H1 (cell line): ENCODE data around the gene SLC7A9. TPM values are rescaled to one million over a fixed set of nuclear protein-coding genes. Genes with fewer than 3 reads are reported as not detected.

ENCODE experiments used
- CHD1 ChIP-seq: IDR thresholded peaks from 2 replicates; pipeline ENCODE4 v1.6.1; 2012; ENCODE audit warnings: low read depth, low read length, improper control_type of control experiment
- CHD7 ChIP-seq: fragments of 300-600 bp; sonication (generic); IDR thresholded peaks from 2 replicates; pipeline ENCODE4 v1.7.1; 2012; ENCODE audit warnings: low read length, moderate library complexity, mild to moderate bottlenecking, inconsistent platforms; ENCODE audit not compliant: insufficient replicate concordance
- POU5F1 ChIP-seq: IDR thresholded peaks from 2 replicates; pipeline ENCODE4 v1.6.1; 2011; ENCODE audit warnings: low read depth, mild to moderate bottlenecking, low read length, moderate library complexity
- RAD21 ChIP-seq, 2 experiments: IDR thresholded peaks in 1 of 2; conservative IDR thresholded peaks in 1 of 2; 2 replicates each; pipeline ENCODE4 v1.6.1; 2011; ENCODE audit warnings: low read depth in 2 of 2, low read length in 2 of 2, improper control_type of control experiment in 1 of 2, inconsistent platforms in 1 of 2, mild to moderate bottlenecking in 1 of 2, moderate library complexity in 1 of 2
- RXRA ChIP-seq: IDR thresholded peaks from 2 replicates; pipeline ENCODE4 v1.6.1; 2011; ENCODE audit warnings: low read depth, mild to moderate bottlenecking, low read length, moderate library complexity; ENCODE audit not compliant: insufficient read depth
- polyA plus RNA-seq, 7 experiments: library from polyadenylated mRNA; depleted of rRNA in 3 of 7; stranded (reverse) in 5 of 7; unstranded in 2 of 7; fragments of >200 nt in 5 of 7; fragments of 200-250 nt in 2 of 7; gene quantifications; 1 replicate in 5 of 7; 2 replicates in 1 of 7; 4 replicates in 1 of 7; pipeline versions ENCODE4 v1.2.1 to v1.2.3, GENCODE V29; 2011 to 2013; ENCODE audit warnings: missing spikeins in 2 of 7, mixed read lengths in 2 of 7
- total RNA-seq: library from RNA; stranded (reverse); fragmentation: NEBNext Ultra II Directional; extraction: Animal tissue kit (Norgen Biotek cat#: 25700); gene quantifications from 2 replicates; pipeline ENCODE4 v1.2.1, GENCODE V29; 2021

The SLC7A9 gene
- total and polyA plus RNA-seq, 2 of the 8 experiments (the other 6 are each of a cell fraction or from before 2014, with no cell fraction given), result 0.15 TPM; not detected in 1

- no peak for TF ChIP-seq RAD21 (IDR thresholded peaks at IDR 0.05 in 1 of 2, conservative IDR thresholded peaks at IDR 0.05 in 1 of 2; ENCODE audit: low read depth in 2 of 2, low read length in 2 of 2)
- TF ChIP-seq POU5F1, result no peak
- TF ChIP-seq RXRA, result no peak
- no peak for TF ChIP-seq CHD1
- no peak for TF ChIP-seq CHD7
Measured at GRCh38 chr19:32798201-32798600, 71.4 kb downstream of the SLC7A9 start (continued).
